Measurements from ENCODE around the gene INO80.
"Not testable (repeated sequence)": the region's sequence is repeated elsewhere in the genome, so short reads cannot be mapped to it uniquely, and the experiment has no call there.

INO80 gene

GRCh38 chr15:40960925-40961324, 155.2 kb downstream of the INO80 start:
- DNase-seq, result no peak

GRCh38 chr15:40960151-40960885, 155.8 kb downstream of the INO80 start:
- DNase-seq, result no peak

- no peak for DNase-seq
Measured at GRCh38 chr15:40959331-40960141, 156.5 kb downstream of the INO80 start.

- no peak for DNase-seq
Measured at GRCh38 chr15:40958723-40959122, 157.4 kb downstream of the INO80 start.

GRCh38 chr15:40958146-40958545, 157.9 kb downstream of the INO80 start:
- DNase-seq, result no peak

GRCh38 chr15:40957581-40958051, 158.5 kb downstream of the INO80 start:
- no peak for DNase-seq

GRCh38 chr15:40957041-40957555, 159.0 kb downstream of the INO80 start:
- DNase-seq, result no peak

GRCh38 chr15:40956541-40956982, 159.5 kb downstream of the INO80 start:
- no peak for DNase-seq

- no peak for DNase-seq
Measured at GRCh38 chr15:40955930-40956540, 160.0 kb downstream of the INO80 start.

GRCh38 chr15:40955141-40955903, 160.8 kb downstream of the INO80 start:
- no peak for DNase-seq

- DNase-seq, result not testable (repeated sequence)
Measured at GRCh38 chr15:40954158-40954848, 161.8 kb downstream of the INO80 start.

- DNase-seq, result no peak
Measured at GRCh38 chr15:40953713-40954074, 162.4 kb downstream of the INO80 start.

GRCh38 chr15:40952901-40953712, 163.0 kb downstream of the INO80 start, which contains the start of gene CHAC1:
Gene CHAC1 (plus strand): TSS chr15:40953471. CDS start chr15:40953584, 113 bp downstream.
- peak; percentile 92 to 96 (median 93) for DNase-seq

- no peak for DNase-seq
Measured at GRCh38 chr15:40952301-40952900, 163.7 kb downstream of the INO80 start.

GRCh38 chr15:40951764-40952163, 164.3 kb downstream of the INO80 start:
- DNase-seq, result no peak

- no peak for DNase-seq
Measured at GRCh38 chr15:40949756-40950207, 166.3 kb downstream of the INO80 start.

GRCh38 chr15:40948706-40949473, 167.2 kb downstream of the INO80 start:
- no peak for DNase-seq

GRCh38 chr15:40944510-40945296, 171.4 kb downstream of the INO80 start:
- DNase-seq, result no peak
